CD14-positive monocyte (primary cell): ENCODE data around the gene ELOVL3. TPM values are rescaled to one million over a fixed set of nuclear protein-coding genes. Genes with fewer than 3 reads are reported as not detected.

ENCODE experiments used
- DNase-seq, 3 donors: peaks; one replicate each; pipeline ENCODE4 v3.0.0-alpha.2; 2011 to 2022
- H2AFZ ChIP-seq: 2 replicates; pipeline ENCODE4 v1.6.0; 2012; ENCODE audit warnings: mild to moderate bottlenecking, low read depth, low read length, inconsistent platforms; ENCODE audit not compliant: insufficient read depth, poor library complexity, severe bottlenecking
- H3K27ac ChIP-seq, 2 donors: 1 replicate in 1 of 2; 2 replicates in 1 of 2; pipeline ENCODE4 v1.5.1; 2012 to 2013; ENCODE audit warnings: low read length in 2 of 2, control low read depth in 1 of 2, inconsistent platforms in 1 of 2, low read depth in 1 of 2, mild to moderate bottlenecking in 1 of 2
- H3K27me3 ChIP-seq, 2 donors: one replicate each; pipeline versions ENCODE4 v1.6.0 to v1.6.1; 2011 to 2013; ENCODE audit warnings: low read length in 2 of 2; ENCODE audit not compliant: control insufficient read depth in 2 of 2, insufficient read depth in 2 of 2
- H3K36me3 ChIP-seq, 2 donors: replicated peaks in 1 of 2; 1 replicate in 1 of 2; 2 replicates in 1 of 2; pipeline versions ENCODE4 v1.5.1 to v1.6.1; 2012 to 2013; ENCODE audit warnings: low read length in 2 of 2, control low read depth in 1 of 2, inconsistent platforms in 1 of 2, mild to moderate bottlenecking in 1 of 2; ENCODE audit not compliant: insufficient read depth in 2 of 2, control insufficient read depth in 1 of 2
- H3K4me1 ChIP-seq, 2 donors: 1 replicate in 1 of 2; 2 replicates in 1 of 2; pipeline versions ENCODE4 v1.5.1 to v1.6.1; 2012 to 2013; ENCODE audit warnings: low read length in 2 of 2, control low read depth in 1 of 2, inconsistent platforms in 1 of 2, mild to moderate bottlenecking in 1 of 2, moderate library complexity in 1 of 2; ENCODE audit not compliant: insufficient read depth in 2 of 2, control insufficient read depth in 1 of 2
- H3K4me2 ChIP-seq: replicated peaks from 2 replicates; pipeline ENCODE3; 2012; ENCODE audit warnings: low read length, moderate library complexity, mild to moderate bottlenecking; ENCODE audit not compliant: poor library complexity, severe bottlenecking; ENCODE audit errors: extremely low read depth
- H3K4me3 ChIP-seq, 3 experiments: fragments of 200-600 bp in 1 of 3; sonication (generic) in 1 of 3; replicated peaks in 1 of 3; 1 replicate in 2 of 3; 2 replicates in 1 of 3; pipeline ENCODE4 v1.5.1; 2011 to 2013; ENCODE audit warnings: low read length in 3 of 3, mild to moderate bottlenecking in 3 of 3, control low read depth in 2 of 3, low read depth in 2 of 3, inconsistent platforms in 1 of 3, moderate library complexity in 1 of 3
- H3K79me2 ChIP-seq: 2 replicates; pipeline ENCODE4 v1.6.0; 2012; ENCODE audit warnings: mild to moderate bottlenecking, control low read depth, inconsistent platforms, low read length, moderate library complexity; ENCODE audit not compliant: insufficient read depth
- H3K9ac ChIP-seq: 2 replicates; pipeline ENCODE4 v1.6.0; 2017; ENCODE audit warnings: low read length, mild to moderate bottlenecking; ENCODE audit not compliant: insufficient read depth, poor library complexity, severe bottlenecking
- H3K9me3 ChIP-seq, 2 donors: replicated peaks in 1 of 2; 1 replicate in 1 of 2; 2 replicates in 1 of 2; pipeline versions ENCODE4 v1.5.1 to v1.6.1; 2012 to 2013; ENCODE audit warnings: low read length in 2 of 2, control low read depth in 1 of 2; ENCODE audit not compliant: control insufficient read depth in 1 of 2, insufficient read depth in 1 of 2
- H4K20me1 ChIP-seq: 2 replicates; pipeline ENCODE4 v1.6.0; 2012; ENCODE audit warnings: mild to moderate bottlenecking, low read length, control low read depth, moderate library complexity; ENCODE audit not compliant: insufficient read depth
- H3K27ac Mint-ChIP-seq, 7 donors: one replicate each; pipeline ENCODE4 v1.8.0; 2020; ENCODE audit warnings: mild to moderate bottlenecking in 7 of 7, mixed read lengths in 7 of 7, moderate library complexity in 6 of 7, inconsistent platforms in 2 of 7
- H3K27me3 Mint-ChIP-seq, 3 donors: one replicate each; pipeline ENCODE4 v1.8.0; 2021 to 2022; ENCODE audit warnings: low read depth in 3 of 3, mild to moderate bottlenecking in 3 of 3, mixed read lengths in 3 of 3, moderate library complexity in 3 of 3, inconsistent platforms in 1 of 3
- H3K36me3 Mint-ChIP-seq, 2 donors: one replicate each; pipeline ENCODE4 v1.8.0; 2020; ENCODE audit warnings: mixed read lengths in 2 of 2, inconsistent platforms in 1 of 2, mild to moderate bottlenecking in 1 of 2
- H3K4me1 Mint-ChIP-seq: one replicate; pipeline ENCODE4 v1.8.0; 2020; ENCODE audit warnings: mild to moderate bottlenecking, mixed read lengths
- H3K4me3 Mint-ChIP-seq, 2 donors: one replicate each; pipeline ENCODE4 v1.8.0; 2020; ENCODE audit warnings: mild to moderate bottlenecking in 2 of 2, mixed read lengths in 2 of 2, moderate library complexity in 1 of 2
- H3K9me3 Mint-ChIP-seq, 7 donors: one replicate each; pipeline ENCODE4 v1.8.0; 2020 to 2022; ENCODE audit warnings: mixed read lengths in 7 of 7, mild to moderate bottlenecking in 6 of 7, moderate library complexity in 6 of 7, inconsistent platforms in 2 of 7
- CTCF ChIP-seq: fragments of 200-600 bp; IDR thresholded peaks from one replicate; pipeline ENCODE4 v1.8.0; 2022; ENCODE audit warnings: antibody characterized with exemption, mild to moderate bottlenecking
- WGBS: methylation state at CpG from one replicate; pipeline ENCODE4 v1.1.5; 2013; ENCODE audit warnings: missing lambda C conversion rate; ENCODE audit not compliant: insufficient coverage; 5-methylcytosine and 5-hydroxymethylcytosine counted together
- intact Hi-C, 2 donors: fragments of 100-400 bp; cut with micrococcal nuclease; formaldehyde crosslinking; loops; one replicate each; pipeline versions ENCODE4 v1.15.0 to v1.15.1; 2023
- polyA plus RNA-seq, 3 donors: library from polyadenylated mRNA; depleted of rRNA in 1 of 3; unstranded in 2 of 3; stranded (reverse) in 1 of 3; fragments of 300-500 nt in 2 of 3; fragments of >200 nt in 1 of 3; fragmentation: Illumina TruSeq in 2 of 3; gene quantifications; 1 replicate in 2 of 3; 2 replicates in 1 of 3; pipeline ENCODE4 v1.2.3, GENCODE V29; 2012 to 2021

Gene ELOVL3
- polyA plus RNA-seq, 3 donors, result 1.5 to 3.2 (median 2.2) TPM

GRCh38 chr10:102185272-102185671, 40.8 kb upstream of the ELOVL3 start:
- Histone ChIP-seq H2AFZ (no peak overlapping the region), H3K4me1 (peaks cover 2 to 11% of the 10 kb centered on the region in 2 donors), H3K9me3 (peaks cover 0 to 4% of the 10 kb centered on the region in 2 donors), H3K36me3 (no peaks in the 10 kb centered on the region), H3K4me3 (no peak overlapping the region), H3K27me3 (no peaks in the 10 kb centered on the region), H3K27ac (no peak overlapping the region), H3K79me2 (no peaks in the 10 kb centered on the region), H3K4me2 (no peak overlapping the region), H4K20me1 (no peaks in the 10 kb centered on the region), H3K9ac (no peak overlapping the region)
- Mint-ChIP-seq H3K27me3 (peaks cover 1 to 5% (median 2%) of the 10 kb centered on the region in 3 donors), H3K4me1 (peaks cover 13% of the 10 kb centered on the region), H3K27ac (no peak overlapping the region), H3K36me3 (no peaks in the 10 kb centered on the region), H3K4me3 (no peak overlapping the region), H3K9me3 (peaks cover 3 to 16% (median 6%) of the 10 kb centered on the region in 7 donors)
- no peak for DNase-seq
- intact Hi-C loops, result no loop called here
- WGBS, result no CpG with 5 or more reads among the region's 2 CpGs
- TF ChIP-seq CTCF, result no peak

- Mint-ChIP-seq H3K27ac (no peak overlapping the region), H3K9me3 (peaks cover 4 to 21% (median 10%) of the 10 kb centered on the region in 7 donors), H3K4me3 (no peak overlapping the region), H3K27me3 (peaks cover 2 to 5% (median 3%) of the 10 kb centered on the region in 3 donors), H3K36me3 (no peaks in the 10 kb centered on the region), H3K4me1 (peaks cover 13% of the 10 kb centered on the region)
- no peak overlapping the region for H2AFZ ChIP-seq
- WGBS, result 92% methylated on average over 8 of the region's 15 CpGs
- no peaks in the 10 kb centered on the region for H3K27me3 ChIP-seq
- H3K9ac ChIP-seq, result no peak overlapping the region
- H3K79me2 ChIP-seq, result no peaks in the 10 kb centered on the region
- H3K4me2 ChIP-seq, result no peak overlapping the region
- H4K20me1 ChIP-seq, result no peaks in the 10 kb centered on the region
- no peak overlapping the region for H3K4me3 ChIP-seq
- H3K9me3 ChIP-seq, result peaks cover 0 to 11% of the 10 kb centered on the region in 2 donors
- H3K27ac ChIP-seq, result no peak overlapping the region
- peaks cover 2 to 11% of the 10 kb centered on the region in 2 donors for H3K4me1 ChIP-seq
- intact Hi-C loops, result no loop called here
- H3K36me3 ChIP-seq, result no peaks in the 10 kb centered on the region
- no peak for DNase-seq
- TF ChIP-seq CTCF, result no peak
Measured at GRCh38 chr10:102185811-102186527, 40.1 kb upstream of the ELOVL3 start.
